Endodermal cell (in vitro differentiated cells): ENCODE results near the gene NINJ2. TPM values are rescaled to one million over a fixed set of nuclear protein-coding genes. Genes with fewer than 3 reads are reported as not detected.
"Not testable (repeated sequence)": the region's sequence is repeated elsewhere in the genome, so short reads cannot be mapped to it uniquely, and the experiment has no call there.

Experiments used
- DNase-seq: peaks from one replicate; pipeline ENCODE4 v3.0.0-alpha.2; 2017
- H3K27ac ChIP-seq: 2 replicates; pipeline ENCODE4 v1.5.1; 2013; ENCODE audit warnings: mild to moderate bottlenecking, low read depth, low read length, moderate library complexity
- H3K27me3 ChIP-seq: 2 replicates; pipeline ENCODE4 v1.6.1; 2013; ENCODE audit warnings: mild to moderate bottlenecking, low read length, moderate library complexity; ENCODE audit not compliant: insufficient read depth, control insufficient read depth, poor library complexity, severe bottlenecking
- H3K36me3 ChIP-seq: 2 replicates; pipeline ENCODE4 v1.7.0; 2013; ENCODE audit warnings: mild to moderate bottlenecking, low read length, moderate library complexity; ENCODE audit not compliant: control insufficient read depth, insufficient read depth
- H3K4me1 ChIP-seq: one replicate; pipeline ENCODE4 v1.7.0; 2013; ENCODE audit warnings: low read length; ENCODE audit not compliant: control insufficient read depth, insufficient read depth
- H3K4me3 ChIP-seq: 2 replicates; pipeline ENCODE4 v1.5.1; 2013; ENCODE audit warnings: mild to moderate bottlenecking, low read length, moderate library complexity
- H3K9ac ChIP-seq: 2 replicates; pipeline ENCODE4 v1.6.1; 2013; ENCODE audit warnings: mild to moderate bottlenecking, low read length, moderate library complexity; ENCODE audit not compliant: poor library complexity, severe bottlenecking; ENCODE audit errors: extremely low read depth
- H3K9me3 ChIP-seq: 2 replicates; pipeline ENCODE4 v1.6.1; 2013; ENCODE audit warnings: mild to moderate bottlenecking, low read length, moderate library complexity; ENCODE audit not compliant: control insufficient read depth
- H3K27ac Mint-ChIP-seq: 2 replicates; pipeline ENCODE4 v1.8.0; 2020; ENCODE audit warnings: mixed read lengths
- H3K27me3 Mint-ChIP-seq: 2 replicates; pipeline ENCODE4 v1.8.0; 2021; ENCODE audit warnings: mild to moderate bottlenecking, mixed read lengths; ENCODE audit not compliant: insufficient read depth
- H3K36me3 Mint-ChIP-seq: 2 replicates; pipeline ENCODE4 v1.8.0; 2020; ENCODE audit warnings: low read depth, mixed read lengths
- H3K4me1 Mint-ChIP-seq: 2 replicates; pipeline ENCODE4 v1.8.0; 2020; ENCODE audit warnings: mixed read lengths
- H3K4me3 Mint-ChIP-seq: 2 replicates; pipeline ENCODE4 v1.8.0; 2020; ENCODE audit warnings: mild to moderate bottlenecking, moderate library complexity, mixed read lengths
- H3K9me3 Mint-ChIP-seq: 2 replicates; pipeline ENCODE4 v1.8.0; 2020; ENCODE audit warnings: mild to moderate bottlenecking, mixed read lengths
- WGBS, 2 experiments: methylation state at CpG; one replicate each; pipeline versions ENCODE4 v1.1.5 to v1.1.7; 2013; ENCODE audit warnings: missing lambda C conversion rate in 2 of 2, mixed read lengths in 1 of 2; ENCODE audit not compliant: insufficient coverage in 1 of 2, insufficient read length in 1 of 2; 5-methylcytosine and 5-hydroxymethylcytosine counted together
- total RNA-seq, 2 donors: library from RNA; stranded (reverse); fragmentation: NEBNext Ultra II Directional in 1 of 2; extraction: Animal tissue kit (Norgen Biotek cat#: 25700) in 1 of 2; gene quantifications; 2 replicates in 1 of 2; 3 replicates in 1 of 2; pipeline ENCODE4 v1.2.1, GENCODE V29; 2021
- TF ChIP-seq, protein P1 (sequence below): fragments of 200-600 bp; sonication (generic); conservative IDR thresholded peaks from 2 replicates; pipeline ENCODE4 v1.5.0; 2021; ENCODE audit warnings: antibody characterized with exemption, mild to moderate bottlenecking

Gene NINJ2
- total RNA-seq, 2 donors from 2014 or later: 0.73 to 5.1 TPM

DNA sequence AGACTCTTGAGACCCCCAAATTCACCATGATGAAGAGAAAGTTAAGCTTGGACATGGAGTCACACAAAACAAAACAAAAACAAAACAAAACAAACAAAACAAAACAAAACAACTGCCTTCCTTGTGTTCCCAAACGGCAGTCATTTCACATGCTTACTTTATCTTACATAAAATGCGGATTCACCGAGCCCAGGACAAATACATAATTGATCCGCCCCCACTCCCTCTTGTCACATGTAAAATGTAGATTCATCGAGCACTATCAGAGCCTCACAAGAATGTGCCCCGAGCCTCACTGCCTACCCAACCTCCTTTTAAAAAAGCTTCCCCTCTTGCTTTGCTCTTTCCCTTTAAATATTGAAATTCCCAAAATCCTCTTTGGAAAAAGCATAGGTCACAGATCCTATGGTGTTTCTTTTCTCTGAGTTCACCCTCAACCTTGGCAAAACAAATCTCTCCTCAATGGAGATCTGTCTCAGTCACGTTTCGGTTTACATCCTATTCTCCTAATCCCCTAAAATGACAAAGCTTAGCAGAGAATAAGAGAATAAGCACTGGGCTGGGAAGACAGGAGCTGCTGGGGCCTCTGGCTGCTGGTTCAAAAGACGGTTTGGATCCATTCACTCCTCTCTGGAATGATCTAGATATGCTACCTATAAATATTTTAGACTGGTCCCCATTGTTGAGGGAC lies 83.7 kb downstream of the NINJ2 start:
- H3K27me3 ChIP-seq: no peaks in the 10 kb centered on the region
- peaks cover 9% of the 10 kb centered on the region for H3K27me3 Mint-ChIP-seq
- peaks cover under 1% of the 10 kb centered on the region for H3K36me3 Mint-ChIP-seq
- WGBS, 2 experiments: 64 to 72% methylated on average over 8 to 9 of the region's 9 CpGs
- TF ChIP-seq, protein P1, sequence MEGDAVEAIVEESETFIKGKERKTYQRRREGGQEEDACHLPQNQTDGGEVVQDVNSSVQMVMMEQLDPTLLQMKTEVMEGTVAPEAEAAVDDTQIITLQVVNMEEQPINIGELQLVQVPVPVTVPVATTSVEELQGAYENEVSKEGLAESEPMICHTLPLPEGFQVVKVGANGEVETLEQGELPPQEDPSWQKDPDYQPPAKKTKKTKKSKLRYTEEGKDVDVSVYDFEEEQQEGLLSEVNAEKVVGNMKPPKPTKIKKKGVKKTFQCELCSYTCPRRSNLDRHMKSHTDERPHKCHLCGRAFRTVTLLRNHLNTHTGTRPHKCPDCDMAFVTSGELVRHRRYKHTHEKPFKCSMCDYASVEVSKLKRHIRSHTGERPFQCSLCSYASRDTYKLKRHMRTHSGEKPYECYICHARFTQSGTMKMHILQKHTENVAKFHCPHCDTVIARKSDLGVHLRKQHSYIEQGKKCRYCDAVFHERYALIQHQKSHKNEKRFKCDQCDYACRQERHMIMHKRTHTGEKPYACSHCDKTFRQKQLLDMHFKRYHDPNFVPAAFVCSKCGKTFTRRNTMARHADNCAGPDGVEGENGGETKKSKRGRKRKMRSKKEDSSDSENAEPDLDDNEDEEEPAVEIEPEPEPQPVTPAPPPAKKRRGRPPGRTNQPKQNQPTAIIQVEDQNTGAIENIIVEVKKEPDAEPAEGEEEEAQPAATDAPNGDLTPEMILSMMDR: no peak
- no peak overlapping the region for H3K9ac ChIP-seq
- H3K4me1 Mint-ChIP-seq: peaks cover 29% of the 10 kb centered on the region
- no peaks in the 10 kb centered on the region for H3K36me3 ChIP-seq
- peaks cover 1% of the 10 kb centered on the region for H3K9me3 ChIP-seq
- H3K27ac ChIP-seq: no peak overlapping the region
- peak; percentile 50 for DNase-seq
- H3K4me3 ChIP-seq: no peak overlapping the region
- no peak overlapping the region for H3K4me3 Mint-ChIP-seq
- H3K4me1 ChIP-seq: peaks cover 10% of the 10 kb centered on the region
- peak overlapping the region; percentile 76 for H3K27ac Mint-ChIP-seq
- H3K9me3 Mint-ChIP-seq: peaks cover 7% of the 10 kb centered on the region

DNA sequence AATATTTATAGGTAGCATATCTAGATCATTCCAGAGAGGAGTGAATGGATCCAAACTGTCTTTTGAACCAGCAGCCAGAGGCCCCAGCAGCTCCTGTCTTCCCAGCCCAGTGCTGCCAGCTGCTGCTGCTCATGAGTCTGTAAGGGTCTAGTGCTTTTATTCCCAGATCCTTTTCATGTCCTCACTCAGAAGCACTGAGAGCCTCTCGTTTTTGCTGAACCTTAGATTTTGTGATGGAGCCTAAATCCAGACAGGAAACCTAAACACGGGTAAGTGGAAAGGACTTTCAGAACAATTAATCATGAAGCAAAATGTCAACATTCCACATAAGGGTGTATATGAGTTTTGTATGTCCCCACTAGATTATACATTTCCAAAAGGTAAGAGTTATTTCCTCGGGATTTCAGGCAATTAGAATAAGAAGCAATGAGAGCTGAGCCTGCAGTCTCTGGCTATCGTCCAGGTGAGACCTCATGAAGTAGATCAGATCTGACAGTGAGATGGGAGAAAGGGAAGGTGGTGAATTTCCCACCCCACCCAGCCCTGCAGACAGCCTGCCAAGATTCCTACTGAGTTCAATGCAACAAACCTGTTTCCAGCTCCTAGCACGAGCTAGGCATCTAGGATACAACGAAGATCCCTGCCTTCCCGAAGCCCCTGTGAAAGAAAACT lies 84.4 kb downstream of the NINJ2 start:
- Histone ChIP-seq H3K9ac (no peak overlapping the region), H3K27me3 (no peaks in the 10 kb centered on the region), H3K9me3 (peaks cover 4% of the 10 kb centered on the region), H3K27ac (no peak overlapping the region), H3K4me1 (peaks cover 10% of the 10 kb centered on the region), H3K36me3 (no peaks in the 10 kb centered on the region), H3K4me3 (no peak overlapping the region)
- H3K27ac Mint-ChIP-seq: peak overlapping the region; percentile 76
- 64 to 68% methylated on average over 5 to 7 of the region's 7 CpGs for WGBS, 2 experiments
- H3K36me3 Mint-ChIP-seq: peaks cover 3% of the 10 kb centered on the region
- DNase-seq: peak; percentile 63
- H3K4me3 Mint-ChIP-seq: no peak overlapping the region
- TF ChIP-seq, protein P1: no peak
- peaks cover 30% of the 10 kb centered on the region for H3K4me1 Mint-ChIP-seq
- peaks cover 10% of the 10 kb centered on the region for H3K9me3 Mint-ChIP-seq
- H3K27me3 Mint-ChIP-seq: peaks cover 9% of the 10 kb centered on the region

DNA sequence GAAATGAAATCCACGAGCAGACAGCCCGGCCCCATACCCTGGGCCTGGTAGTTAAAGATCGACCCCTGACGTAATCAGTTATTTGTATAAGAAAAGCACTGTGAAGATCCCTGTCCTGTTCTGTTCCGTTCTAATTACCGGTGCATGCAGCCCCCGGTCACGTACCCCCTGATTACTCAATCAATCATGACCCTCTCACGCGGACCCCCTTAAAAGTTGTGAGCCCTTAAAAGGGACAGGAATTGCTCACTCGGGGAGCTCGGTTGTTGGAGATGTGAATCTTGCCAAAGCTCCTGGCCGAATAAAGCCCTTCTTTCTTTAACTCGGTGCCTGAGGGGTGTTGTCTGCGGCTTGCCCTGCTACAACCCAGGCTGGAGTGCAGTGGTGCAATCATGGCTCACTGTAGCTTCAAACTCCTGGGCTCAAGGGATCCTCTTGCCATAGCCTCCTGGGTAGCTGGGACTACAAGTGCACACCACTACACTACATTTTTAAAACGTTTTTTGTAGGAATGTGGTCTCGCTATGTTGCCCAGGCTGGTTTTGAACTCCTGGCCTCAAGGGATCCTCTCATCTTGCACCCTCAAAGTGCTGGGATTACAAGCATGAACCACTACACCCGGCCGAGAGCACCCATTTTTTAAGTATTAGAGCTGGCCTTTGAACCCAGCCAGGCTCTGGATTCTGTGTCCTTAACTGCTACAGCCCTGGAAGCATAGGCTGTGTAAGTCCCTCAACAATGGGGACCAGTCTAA lies 85.1 kb downstream of the NINJ2 start:
- peak; percentile 44 for DNase-seq
- WGBS, 2 experiments: 71 to 84% methylated on average over 11 to 18 of the region's 19 CpGs
- not testable (repeated sequence) for H3K27me3 Mint-ChIP-seq, H3K4me1 ChIP-seq, H3K27ac Mint-ChIP-seq, H3K4me3 Mint-ChIP-seq, H3K27me3 ChIP-seq, H3K9ac ChIP-seq, H3K9me3 Mint-ChIP-seq, H3K36me3 Mint-ChIP-seq, H3K4me3 ChIP-seq, H3K36me3 ChIP-seq, H3K27ac ChIP-seq, H3K9me3 ChIP-seq
- peaks cover 30% of the 10 kb centered on the region for H3K4me1 Mint-ChIP-seq
